ENCODE data around the gene LPCAT4.

LPCAT4 gene

GRCh38 chr15:34336991-34337556 is 29.9 kb downstream of the LPCAT4 start:
- Histone ChIP-seq H3K36me3 (ENCODE audit: control insufficient read depth, insufficient read depth, low read length) (no peaks in the 10 kb centered on the region), H3K9me3 (ENCODE audit: control insufficient read depth, insufficient read depth, low read length) (no peaks in the 10 kb centered on the region), H3K4me3 (ENCODE audit: low read length) (peak overlapping the region; percentile 96), H3K4me1 (ENCODE audit: control insufficient read depth, insufficient read depth, low read length) (no peaks in the 10 kb centered on the region), H3K27ac (ENCODE audit: low read length) (no peak overlapping the region), H3K27me3 (ENCODE audit: control insufficient read depth, insufficient read depth, low read length) (no peaks in the 10 kb centered on the region)
- DNase-seq (ENCODE audit: low read depth, low spot score) = no peak
- WGBS (ENCODE audit: insufficient coverage, insufficient read length) = no CpG with 5 or more reads among the region's 26 CpGs

GRCh38 chr15:34336231-34336990 is 30.6 kb downstream of the LPCAT4 start:
- H3K4me3 ChIP-seq (ENCODE audit: low read length) = no peak overlapping the region; the same call in 1 of the 2 replicates
- H3K9me3 ChIP-seq (ENCODE audit: control insufficient read depth, insufficient read depth, low read length) = no peaks in the 10 kb centered on the region
- H3K36me3 ChIP-seq (ENCODE audit: control insufficient read depth, insufficient read depth, low read length) = no peaks in the 10 kb centered on the region
- no peaks in the 10 kb centered on the region for H3K27me3 ChIP-seq (ENCODE audit: control insufficient read depth, insufficient read depth, low read length)
- H3K27ac ChIP-seq (ENCODE audit: low read length) = no peak overlapping the region
- H3K4me1 ChIP-seq (ENCODE audit: control insufficient read depth, insufficient read depth, low read length) = no peaks in the 10 kb centered on the region
- no peak for DNase-seq (ENCODE audit: low read depth, low spot score)
- WGBS (ENCODE audit: insufficient coverage, insufficient read length) = no CpG with 5 or more reads among the region's 16 CpGs

- Histone ChIP-seq H3K4me1 (ENCODE audit: control insufficient read depth, insufficient read depth, low read length) (no peaks in the 10 kb centered on the region), H3K36me3 (ENCODE audit: control insufficient read depth, insufficient read depth, low read length) (no peaks in the 10 kb centered on the region), H3K9me3 (ENCODE audit: control insufficient read depth, insufficient read depth, low read length) (no peaks in the 10 kb centered on the region), H3K27ac (ENCODE audit: low read length) (no peak overlapping the region), H3K4me3 (ENCODE audit: low read length) (no peak overlapping the region), H3K27me3 (ENCODE audit: control insufficient read depth, insufficient read depth, low read length) (no peaks in the 10 kb centered on the region)
- no peak for DNase-seq (ENCODE audit: low read depth, low spot score)
- no CpG with 5 or more reads among the region's 3 CpGs for WGBS (ENCODE audit: insufficient coverage, insufficient read length)
Measured at GRCh38 chr15:34335176-34336032, 31.6 kb downstream of the LPCAT4 start.

- Histone ChIP-seq H3K36me3 (ENCODE audit: control insufficient read depth, insufficient read depth, low read length) (no peaks in the 10 kb centered on the region), H3K4me3 (ENCODE audit: low read length) (no peak overlapping the region), H3K9me3 (ENCODE audit: control insufficient read depth, insufficient read depth, low read length) (no peaks in the 10 kb centered on the region), H3K27me3 (ENCODE audit: control insufficient read depth, insufficient read depth, low read length) (no peaks in the 10 kb centered on the region), H3K4me1 (ENCODE audit: control insufficient read depth, insufficient read depth, low read length) (no peaks in the 10 kb centered on the region), H3K27ac (ENCODE audit: low read length) (no peak overlapping the region)
- no peak for DNase-seq (ENCODE audit: low read depth, low spot score)
- WGBS (ENCODE audit: insufficient coverage, insufficient read length) = no CpG with 5 or more reads among the region's 4 CpGs
Measured at GRCh38 chr15:34334672-34335071, 32.3 kb downstream of the LPCAT4 start.

GRCh38 chr15:34332553-34333120 is 34.4 kb downstream of the LPCAT4 start:
- no CpG with 5 or more reads among the region's 6 CpGs for WGBS (ENCODE audit: insufficient coverage, insufficient read length)
- DNase-seq (ENCODE audit: low read depth, low spot score) = no peak
- no peak overlapping the region for H3K27ac ChIP-seq (ENCODE audit: low read length)

GRCh38 chr15:34331809-34332208 is 35.2 kb downstream of the LPCAT4 start:
- WGBS (ENCODE audit: insufficient coverage, insufficient read length) = 100% methylated on average over 1 of the region's 2 CpGs
- DNase-seq (ENCODE audit: low read depth, low spot score) = no peak

More at GRCh38 chr15:34332553-34333120, 34.4 kb downstream of the LPCAT4 start:
- Histone ChIP-seq H3K4me1 (ENCODE audit: control insufficient read depth, insufficient read depth, low read length) (no peaks in the 10 kb centered on the region), H3K4me3 (ENCODE audit: low read length) (no peak overlapping the region), H3K36me3 (ENCODE audit: control insufficient read depth, insufficient read depth, low read length) (no peaks in the 10 kb centered on the region), H3K27me3 (ENCODE audit: control insufficient read depth, insufficient read depth, low read length) (no peaks in the 10 kb centered on the region), H3K9me3 (ENCODE audit: control insufficient read depth, insufficient read depth, low read length) (no peaks in the 10 kb centered on the region)

GRCh38 chr15:34330279-34330678 is 36.7 kb downstream of the LPCAT4 start:
- Histone ChIP-seq H3K36me3 (ENCODE audit: control insufficient read depth, insufficient read depth, low read length) (no peaks in the 10 kb centered on the region), H3K27me3 (ENCODE audit: control insufficient read depth, insufficient read depth, low read length) (no peaks in the 10 kb centered on the region), H3K4me1 (ENCODE audit: control insufficient read depth, insufficient read depth, low read length) (no peaks in the 10 kb centered on the region), H3K4me3 (ENCODE audit: low read length) (no peak overlapping the region), H3K9me3 (ENCODE audit: control insufficient read depth, insufficient read depth, low read length) (no peaks in the 10 kb centered on the region), H3K27ac (ENCODE audit: low read length) (no peak overlapping the region)
- no CpG with 5 or more reads among the region's 5 CpGs for WGBS (ENCODE audit: insufficient coverage, insufficient read length)
- DNase-seq (ENCODE audit: low read depth, low spot score) = no peak

More at GRCh38 chr15:34331809-34332208, 35.2 kb downstream of the LPCAT4 start:
- no peak overlapping the region for H3K4me3 ChIP-seq (ENCODE audit: low read length)
- no peaks in the 10 kb centered on the region for H3K9me3 ChIP-seq (ENCODE audit: control insufficient read depth, insufficient read depth, low read length)
- H3K27me3 ChIP-seq (ENCODE audit: control insufficient read depth, insufficient read depth, low read length) = no peaks in the 10 kb centered on the region
- H3K27ac ChIP-seq (ENCODE audit: low read length) = no peak overlapping the region
- H3K4me1 ChIP-seq (ENCODE audit: control insufficient read depth, insufficient read depth, low read length) = no peaks in the 10 kb centered on the region
- no peaks in the 10 kb centered on the region for H3K36me3 ChIP-seq (ENCODE audit: control insufficient read depth, insufficient read depth, low read length)

GRCh38 chr15:34329006-34329405 is 38.0 kb downstream of the LPCAT4 start:
- DNase-seq (ENCODE audit: low read depth, low spot score) = no peak
- H3K36me3 ChIP-seq (ENCODE audit: control insufficient read depth, insufficient read depth, low read length) = no peaks in the 10 kb centered on the region
- WGBS (ENCODE audit: insufficient coverage, insufficient read length) = no CpG with 5 or more reads among the region's 2 CpGs
- no peak overlapping the region for H3K27ac ChIP-seq (ENCODE audit: low read length)
- H3K9me3 ChIP-seq (ENCODE audit: control insufficient read depth, insufficient read depth, low read length) = no peaks in the 10 kb centered on the region
- no peak overlapping the region for H3K4me3 ChIP-seq (ENCODE audit: low read length)
- H3K4me1 ChIP-seq (ENCODE audit: control insufficient read depth, insufficient read depth, low read length) = no peaks in the 10 kb centered on the region
- no peaks in the 10 kb centered on the region for H3K27me3 ChIP-seq (ENCODE audit: control insufficient read depth, insufficient read depth, low read length)

GRCh38 chr15:34327906-34328305 is 39.1 kb downstream of the LPCAT4 start:
- H3K4me1 ChIP-seq (ENCODE audit: control insufficient read depth, insufficient read depth, low read length) = no peaks in the 10 kb centered on the region
- H3K4me3 ChIP-seq (ENCODE audit: low read length) = no peak overlapping the region
- no peaks in the 10 kb centered on the region for H3K36me3 ChIP-seq (ENCODE audit: control insufficient read depth, insufficient read depth, low read length)
- WGBS (ENCODE audit: insufficient coverage, insufficient read length) = no CpG with 5 or more reads among the region's 4 CpGs
- no peaks in the 10 kb centered on the region for H3K9me3 ChIP-seq (ENCODE audit: control insufficient read depth, insufficient read depth, low read length)
- H3K27me3 ChIP-seq (ENCODE audit: control insufficient read depth, insufficient read depth, low read length) = no peaks in the 10 kb centered on the region
- DNase-seq (ENCODE audit: low read depth, low spot score) = no peak
- H3K27ac ChIP-seq (ENCODE audit: low read length) = no peak overlapping the region

GRCh38 chr15:34325368-34325767 is 41.6 kb downstream of the LPCAT4 start:
- H3K4me3 ChIP-seq (ENCODE audit: low read length) = no peak overlapping the region

More at GRCh38 chr15:34325368-34325767, 41.6 kb downstream of the LPCAT4 start:
- no peaks in the 10 kb centered on the region for H3K27me3 ChIP-seq (ENCODE audit: control insufficient read depth, insufficient read depth, low read length)
- no peaks in the 10 kb centered on the region for H3K4me1 ChIP-seq (ENCODE audit: control insufficient read depth, insufficient read depth, low read length)
- DNase-seq (ENCODE audit: low read depth, low spot score) = no peak
- no peak overlapping the region for H3K27ac ChIP-seq (ENCODE audit: low read length)
- H3K9me3 ChIP-seq (ENCODE audit: control insufficient read depth, insufficient read depth, low read length) = no peaks in the 10 kb centered on the region
- H3K36me3 ChIP-seq (ENCODE audit: control insufficient read depth, insufficient read depth, low read length) = no peaks in the 10 kb centered on the region

Measured in iPS DF 6.9 (cell line).